Tibial artery (tissue), 4 donors: ENCODE data around the gene OR2B6.

ENCODE experiments used
- DNase-seq, 2 donors: peaks; one replicate each; pipeline ENCODE4 v3.0.0-alpha.2; 2019
- H3K27ac ChIP-seq, 2 donors: fragments of 200-600 bp; sonication (generic) in 1 of 2; 1 replicate in 1 of 2; 2 replicates in 1 of 2; pipeline ENCODE4 v1.5.1; 2018 to 2019; ENCODE audit warnings: mild to moderate bottlenecking in 1 of 2
- H3K27me3 ChIP-seq, 2 donors: fragments of 200-600 bp; sonication (generic) in 1 of 2; one replicate each; pipeline versions ENCODE4 v1.5.1 to v1.6.0; 2016 to 2019
- H3K36me3 ChIP-seq, 3 donors: fragments of 200-600 bp; sonication (generic) in 2 of 3; one replicate each; pipeline ENCODE4 v1.5.1; 2016 to 2019; ENCODE audit warnings: mild to moderate bottlenecking in 2 of 3
- H3K4me1 ChIP-seq, 4 donors: fragments of 200-600 bp; sonication (generic) in 2 of 4; 1 replicate in 3 of 4; 2 replicates in 1 of 4; pipeline ENCODE4 v1.5.1; 2016 to 2019
- H3K4me3 ChIP-seq, 2 donors: fragments of 200-600 bp; sonication (generic) in 1 of 2; 1 replicate in 1 of 2; 2 replicates in 1 of 2; pipeline ENCODE4 v1.5.1; 2018 to 2019; ENCODE audit warnings: mild to moderate bottlenecking in 2 of 2
- H3K9me3 ChIP-seq, 3 donors: fragments of 200-600 bp; sonication (generic) in 1 of 3; one replicate each; pipeline ENCODE4 v1.5.1; 2016 to 2019
- CTCF ChIP-seq, 2 experiments: fragments of 200-600 bp in 1 of 2; fragments of 450-650 bp in 1 of 2; IDR thresholded peaks; one replicate each; pipeline ENCODE4 v1.5.1; 2017 to 2019; ENCODE audit warnings: antibody characterized with exemption in 2 of 2, mild to moderate bottlenecking in 1 of 2, moderate library complexity in 1 of 2
- intact Hi-C: fragments of 100-400 bp; cut with DNase I; formaldehyde crosslinking; loops from one replicate; pipeline ENCODE4 v1.15.0; 2023; ENCODE audit warnings: low total_unique reads

Gene OR2B6

GRCh38 chr6:28001351-28001750, 44.3 kb downstream of the OR2B6 start:
- Histone ChIP-seq H3K27me3 (no peaks in the 10 kb centered on the region), H3K4me1 (no peaks in the 10 kb centered on the region), H3K9me3 (no peaks in the 10 kb centered on the region), H3K4me3 (no peak overlapping the region), H3K36me3 (no peaks in the 10 kb centered on the region), H3K27ac (no peak overlapping the region)
- DNase-seq, result no peak
- intact Hi-C loops, result no loop called here
- no peak for TF ChIP-seq CTCF (IDR thresholded peaks at IDR 0.05)

- intact Hi-C loops, result no loop called here
- H3K4me3 ChIP-seq, result no peak overlapping the region
Observed at GRCh38 chr6:28001751-28002150, 44.7 kb downstream of the OR2B6 start.

GRCh38 chr6:28002161-28002560, 45.1 kb downstream of the OR2B6 start:
- Histone ChIP-seq H3K27ac (no peak overlapping the region), H3K4me3 (no peak overlapping the region), H3K9me3 (no peaks in the 10 kb centered on the region), H3K4me1 (no peaks in the 10 kb centered on the region), H3K36me3 (no peaks in the 10 kb centered on the region), H3K27me3 (no peaks in the 10 kb centered on the region)
- no peak for TF ChIP-seq CTCF (IDR thresholded peaks at IDR 0.05)
- intact Hi-C loops, result no loop called here
- no peak for DNase-seq

More at GRCh38 chr6:28001751-28002150, 44.7 kb downstream of the OR2B6 start:
- no peak for DNase-seq
- Histone ChIP-seq H3K36me3 (no peaks in the 10 kb centered on the region), H3K27me3 (no peaks in the 10 kb centered on the region), H3K9me3 (no peaks in the 10 kb centered on the region), H3K4me1 (no peaks in the 10 kb centered on the region), H3K27ac (no peak overlapping the region)
- TF ChIP-seq CTCF (IDR thresholded peaks at IDR 0.05), result no peak

- intact Hi-C loops, result no loop called here
- no peaks in the 10 kb centered on the region for H3K9me3 ChIP-seq
- no peak for DNase-seq
- H3K4me1 ChIP-seq, result no peaks in the 10 kb centered on the region
- no peaks in the 10 kb centered on the region for H3K27me3 ChIP-seq
- H3K27ac ChIP-seq, result no peak overlapping the region
- H3K36me3 ChIP-seq, result no peaks in the 10 kb centered on the region
- TF ChIP-seq CTCF (IDR thresholded peaks at IDR 0.05), result no peak
- H3K4me3 ChIP-seq, result no peak overlapping the region
Observed at GRCh38 chr6:28003059-28003458, 46.0 kb downstream of the OR2B6 start.

GRCh38 chr6:28003661-28004060, 46.6 kb downstream of the OR2B6 start:
- TF ChIP-seq CTCF (IDR thresholded peaks at IDR 0.05), result no peak
- no peaks in the 10 kb centered on the region for H3K4me1 ChIP-seq
- intact Hi-C loops, result no loop called here
- no peak overlapping the region for H3K4me3 ChIP-seq
- no peaks in the 10 kb centered on the region for H3K9me3 ChIP-seq
- no peak for DNase-seq
- H3K36me3 ChIP-seq, result no peaks in the 10 kb centered on the region
- H3K27ac ChIP-seq, result no peak overlapping the region
- no peaks in the 10 kb centered on the region for H3K27me3 ChIP-seq
